Measurements from ENCODE around the gene RMND1.
"Not testable (repeated sequence)": the region's sequence is repeated elsewhere in the genome, so short reads cannot be mapped to it uniquely, and the experiment has no call there.

The RMND1 gene

GRCh38 chr6:151451417-151451949, 443 bp downstream of the RMND1 start:
- no peaks in the 10 kb centered on the region for H3K36me3 ChIP-seq
- TF ChIP-seq CTCF (IDR thresholded peaks at IDR 0.05) = no peak
- DNase-seq = no peak
- peaks cover 3 to 33% (median 26%) of the 10 kb centered on the region in 4 donors for H3K4me1 ChIP-seq
- intact Hi-C loops (cut with DNase I; ENCODE audit: low total_unique reads) = loop anchor here (5.0 kb wide), 1 partner anchor 404 kb away; no protein-coding TSS in a partner anchor
- H3K9me3 ChIP-seq = no peaks in the 10 kb centered on the region
- no peaks in the 10 kb centered on the region for H3K27me3 ChIP-seq
- peak overlapping the region; percentile 84 to 89 for H3K4me3 ChIP-seq
- H3K27ac ChIP-seq = peak overlapping the region; percentile 93 to 97

- Histone ChIP-seq H3K4me3 (peak overlapping the region; percentile 84 to 89), H3K4me1 (peaks cover 8 to 38% (median 31%) of the 10 kb centered on the region in 4 donors), H3K27ac (peak overlapping the region in 1 of 2 donors; percentile 97)
- not testable (repeated sequence) for H3K36me3 ChIP-seq, H3K27me3 ChIP-seq, H3K9me3 ChIP-seq, DNase-seq
- intact Hi-C loops (cut with DNase I; ENCODE audit: low total_unique reads) = loop anchor here (5.0 kb wide), 1 partner anchor 404 kb away; no protein-coding TSS in a partner anchor
Observed at GRCh38 chr6:151450928-151451327, 998 bp downstream of the RMND1 start.

GRCh38 chr6:151448623-151449022, 3.3 kb downstream of the RMND1 start:
- H3K9me3 ChIP-seq = no peaks in the 10 kb centered on the region
- no peak overlapping the region for H3K27ac ChIP-seq
- intact Hi-C loops (cut with DNase I; ENCODE audit: low total_unique reads) = no loop called here
- TF ChIP-seq CTCF (IDR thresholded peaks at IDR 0.05) = no peak
- H3K27me3 ChIP-seq = no peaks in the 10 kb centered on the region
- H3K4me3 ChIP-seq = no peak overlapping the region
- DNase-seq = no peak
- H3K36me3 ChIP-seq = no peaks in the 10 kb centered on the region
- peaks cover 8 to 45% (median 30%) of the 10 kb centered on the region in 4 donors for H3K4me1 ChIP-seq

GRCh38 chr6:151447237-151447636, 4.7 kb downstream of the RMND1 start:
- Histone ChIP-seq H3K27me3 (no peaks in the 10 kb centered on the region), H3K9me3 (no peaks in the 10 kb centered on the region), H3K27ac (peak overlapping the region; percentile 74 to 76), H3K36me3 (no peaks in the 10 kb centered on the region), H3K4me3 (no peak overlapping the region), H3K4me1 (peaks cover 8 to 54% (median 27%) of the 10 kb centered on the region in 4 donors)
- no peak for DNase-seq
- TF ChIP-seq CTCF (IDR thresholded peaks at IDR 0.05) = no peak
- intact Hi-C loops (cut with DNase I; ENCODE audit: low total_unique reads) = no loop called here

GRCh38 chr6:151445482-151445881, 6.4 kb downstream of the RMND1 start:
- Histone ChIP-seq H3K27me3 (no peaks in the 10 kb centered on the region), H3K4me1 (peaks cover 8 to 66% (median 28%) of the 10 kb centered on the region in 4 donors), H3K36me3 (no peaks in the 10 kb centered on the region), H3K27ac (peak overlapping the region; percentile 74 to 76), H3K4me3 (no peak overlapping the region), H3K9me3 (no peaks in the 10 kb centered on the region)
- intact Hi-C loops (cut with DNase I; ENCODE audit: low total_unique reads) = no loop called here
- TF ChIP-seq CTCF (IDR thresholded peaks at IDR 0.05) = no peak
- DNase-seq = no peak

GRCh38 chr6:151443911-151444621, 7.9 kb downstream of the RMND1 start:
- H3K27me3 ChIP-seq = no peaks in the 10 kb centered on the region
- intact Hi-C loops (cut with DNase I; ENCODE audit: low total_unique reads) = loop anchor here (5.0 kb wide), 1 partner anchor 33 kb away; no protein-coding TSS in a partner anchor
- TF ChIP-seq CTCF (IDR thresholded peaks at IDR 0.05) = no peak
- no peak for DNase-seq
- no peaks in the 10 kb centered on the region for H3K36me3 ChIP-seq
- peak overlapping the region; percentile 11 to 74 for H3K27ac ChIP-seq
- H3K9me3 ChIP-seq = no peaks in the 10 kb centered on the region
- peaks cover 8 to 79% (median 32%) of the 10 kb centered on the region in 4 donors for H3K4me1 ChIP-seq
- H3K4me3 ChIP-seq = no peak overlapping the region

All from tibial artery (tissue), 4 donors.